ENCODE measurements around the gene IP6K1.
A peak's percentile ranks its signal among the peaks of the same experiment; 100 is the strongest.
"Not testable (repeated sequence)": the region's sequence is repeated elsewhere in the genome, so short reads cannot be mapped to it uniquely, and the experiment has no call there.

Gene IP6K1

DNA sequence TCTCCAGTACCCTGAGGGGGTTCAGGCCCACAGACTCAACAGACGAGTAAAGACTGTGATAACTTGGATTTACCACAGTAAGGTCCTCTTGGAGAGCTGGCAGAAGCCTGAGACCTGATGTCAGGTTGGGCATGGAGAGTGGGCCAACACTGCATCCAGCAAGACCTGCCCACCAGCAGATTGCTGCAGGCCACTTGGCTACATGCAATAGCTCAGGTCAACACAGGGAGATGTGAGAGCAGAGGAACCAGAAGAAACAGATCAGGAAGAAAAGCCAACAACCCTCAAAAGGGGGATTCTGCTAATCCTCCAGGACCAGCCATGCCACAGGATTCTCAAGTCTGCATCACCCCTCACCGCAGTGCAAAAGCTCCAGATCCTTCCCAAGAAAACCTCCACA, 1.7 kb upstream of the IP6K1 start:
- H3K4me3 Mint-ChIP-seq = no peak overlapping the region

DNA sequence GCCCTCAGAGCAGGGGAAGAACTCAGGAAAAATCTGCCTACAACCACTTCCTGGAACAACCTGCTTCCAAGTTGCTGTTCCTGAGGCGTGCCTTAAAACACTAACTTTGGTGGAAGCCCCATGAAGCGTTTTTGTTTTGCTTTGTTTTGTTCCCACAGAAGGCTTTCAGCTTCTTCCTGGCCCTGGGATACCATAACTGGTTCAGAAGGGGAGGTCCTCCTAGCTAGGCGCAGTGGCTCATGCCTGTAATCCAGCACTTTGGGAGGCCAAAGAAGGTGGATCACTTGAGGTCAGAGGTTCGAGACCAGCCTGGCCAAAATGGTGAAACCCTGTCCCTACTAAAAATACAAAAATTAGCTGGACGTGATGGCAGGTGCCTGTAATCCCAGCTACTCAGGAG, 1.2 kb upstream of the IP6K1 start:
- Mint-ChIP-seq H3K9me3 (no peaks in the 10 kb centered on the region), H3K27me3 (no peaks in the 10 kb centered on the region), H3K4me1 (peaks cover 29% of the 10 kb centered on the region), H3K4me3 (peak overlapping the region; percentile 88), H3K27ac (ENCODE audit: low read depth) (peak overlapping the region; percentile 96), H3K36me3 (ENCODE audit: insufficient read depth) (peaks cover 15% of the 10 kb centered on the region)
- DNase-seq (ENCODE audit: low spot score in 2 of 2) (no peak), ATAC-seq (replicated peaks; ENCODE audit: extremely low read depth, poor library complexity, severe bottlenecking) (no peak)

More for the DNA sequence above, 1.7 kb upstream of the IP6K1 start:
- no peaks in the 10 kb centered on the region for H3K9me3 Mint-ChIP-seq
- ATAC-seq (replicated peaks; ENCODE audit: extremely low read depth, poor library complexity, severe bottlenecking) (no peak), DNase-seq (ENCODE audit: low spot score in 2 of 2) (no peak)
- H3K27ac Mint-ChIP-seq (ENCODE audit: low read depth) = no peak overlapping the region
- H3K4me1 Mint-ChIP-seq = peaks cover 29% of the 10 kb centered on the region
- no peaks in the 10 kb centered on the region for H3K27me3 Mint-ChIP-seq
- H3K36me3 Mint-ChIP-seq (ENCODE audit: insufficient read depth) = peaks cover 13% of the 10 kb centered on the region

DNA sequence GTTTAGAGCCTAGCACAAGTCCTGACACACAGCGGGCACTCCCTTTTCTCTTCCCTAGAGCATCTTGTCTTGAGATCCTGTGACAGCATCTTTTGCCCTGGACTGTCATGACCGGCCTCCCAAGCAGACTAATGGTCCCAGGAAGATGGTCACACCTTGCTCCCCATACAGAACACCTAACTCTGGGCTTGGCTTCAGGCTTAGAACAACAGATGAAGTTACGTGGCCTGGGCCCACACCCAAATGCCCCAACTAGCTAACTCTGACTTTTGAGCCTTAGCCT, 781 bp upstream of the IP6K1 start:
- H3K36me3 Mint-ChIP-seq (ENCODE audit: insufficient read depth) = peaks cover 17% of the 10 kb centered on the region
- DNase-seq (ENCODE audit: low spot score in 2 of 2) (no peak), ATAC-seq (replicated peaks; ENCODE audit: extremely low read depth, poor library complexity, severe bottlenecking) (no peak)
- H3K4me3 Mint-ChIP-seq = peak overlapping the region; percentile 88
- no peaks in the 10 kb centered on the region for H3K9me3 Mint-ChIP-seq
- H3K27ac Mint-ChIP-seq (ENCODE audit: low read depth) = peak overlapping the region; percentile 96
- H3K27me3 Mint-ChIP-seq = no peaks in the 10 kb centered on the region
- H3K4me1 Mint-ChIP-seq = peaks cover 29% of the 10 kb centered on the region

DNA sequence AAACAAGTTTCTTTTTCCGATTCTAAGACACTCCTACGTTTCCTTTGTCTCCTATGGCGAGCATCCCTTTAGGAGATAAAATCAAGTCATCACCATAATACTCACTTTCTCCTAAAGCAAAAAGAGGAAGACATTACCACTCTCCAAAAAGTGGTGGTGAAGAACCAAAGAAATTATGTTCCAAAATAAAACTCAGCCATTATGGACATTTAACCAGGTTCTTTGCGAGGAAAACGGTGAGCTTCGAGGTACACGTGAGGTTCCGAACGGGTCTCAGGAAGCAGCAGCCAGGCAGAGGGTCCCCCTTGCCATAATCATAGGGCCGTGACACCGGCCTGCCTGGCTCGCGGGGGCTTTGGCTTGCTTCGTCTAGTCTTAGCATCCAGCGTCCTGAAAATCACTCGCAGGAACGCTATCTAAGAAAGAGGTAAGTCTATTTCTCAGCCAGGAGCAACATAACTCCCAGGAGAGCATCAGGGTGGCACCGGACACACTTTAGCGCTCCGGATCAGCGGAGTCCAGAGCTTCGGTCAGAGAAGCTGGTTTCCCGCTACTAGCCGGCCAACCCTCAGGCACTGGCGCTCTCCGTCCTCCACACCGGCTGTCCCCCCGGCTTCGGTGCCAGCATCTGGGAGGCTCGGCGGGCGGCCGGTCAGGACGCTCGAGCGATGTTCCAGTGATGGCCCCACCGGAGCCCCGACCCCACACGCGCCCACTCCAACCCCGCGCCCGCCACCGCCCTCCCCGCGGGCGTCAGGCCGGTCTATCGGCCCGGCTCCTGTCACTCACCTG, 581 bp downstream of the IP6K1 start:
- peaks cover 38% of the 10 kb centered on the region for H3K4me1 Mint-ChIP-seq
- DNase-seq (ENCODE audit: low spot score in 2 of 2) (peak in 1 of 2 donors; percentile 32), ATAC-seq (replicated peaks; ENCODE audit: extremely low read depth, poor library complexity, severe bottlenecking) (peak; percentile 30)
- H3K4me3 Mint-ChIP-seq = peak overlapping the region; percentile 88
- no peaks in the 10 kb centered on the region for H3K27me3 Mint-ChIP-seq
- peak overlapping the region; percentile 83 for H3K27ac Mint-ChIP-seq (ENCODE audit: low read depth)
- peaks cover 21% of the 10 kb centered on the region for H3K36me3 Mint-ChIP-seq (ENCODE audit: insufficient read depth)
- no peaks in the 10 kb centered on the region for H3K9me3 Mint-ChIP-seq

DNA sequence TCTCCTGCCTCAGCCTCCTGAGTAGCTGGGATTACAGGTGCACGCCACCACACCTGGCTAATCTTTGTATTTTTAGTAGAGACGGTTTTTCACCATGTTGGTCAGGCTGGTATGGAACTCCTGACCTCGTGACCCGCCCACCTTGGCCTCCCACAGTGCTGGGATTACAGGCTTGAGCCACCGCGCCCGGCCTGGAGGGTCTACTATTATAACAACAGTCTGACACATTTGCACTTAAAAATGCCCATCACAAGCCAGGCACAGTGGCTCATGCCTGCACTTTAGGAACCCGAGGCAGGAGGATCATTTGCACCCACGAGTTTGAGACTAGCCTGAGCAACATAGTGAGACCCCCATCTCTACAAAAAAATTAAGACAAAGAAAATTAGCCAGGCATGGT, 4.1 kb downstream of the IP6K1 start:
- H3K4me3 Mint-ChIP-seq; DNase-seq (ENCODE audit: low spot score in 2 of 2); H3K27me3 Mint-ChIP-seq; ATAC-seq (replicated peaks; ENCODE audit: extremely low read depth, poor library complexity, severe bottlenecking); H3K9me3 Mint-ChIP-seq; H3K27ac Mint-ChIP-seq (ENCODE audit: low read depth): not testable (repeated sequence)
- H3K4me1 Mint-ChIP-seq = peaks cover 51% of the 10 kb centered on the region
- H3K36me3 Mint-ChIP-seq (ENCODE audit: insufficient read depth) = peaks cover 35% of the 10 kb centered on the region

DNA sequence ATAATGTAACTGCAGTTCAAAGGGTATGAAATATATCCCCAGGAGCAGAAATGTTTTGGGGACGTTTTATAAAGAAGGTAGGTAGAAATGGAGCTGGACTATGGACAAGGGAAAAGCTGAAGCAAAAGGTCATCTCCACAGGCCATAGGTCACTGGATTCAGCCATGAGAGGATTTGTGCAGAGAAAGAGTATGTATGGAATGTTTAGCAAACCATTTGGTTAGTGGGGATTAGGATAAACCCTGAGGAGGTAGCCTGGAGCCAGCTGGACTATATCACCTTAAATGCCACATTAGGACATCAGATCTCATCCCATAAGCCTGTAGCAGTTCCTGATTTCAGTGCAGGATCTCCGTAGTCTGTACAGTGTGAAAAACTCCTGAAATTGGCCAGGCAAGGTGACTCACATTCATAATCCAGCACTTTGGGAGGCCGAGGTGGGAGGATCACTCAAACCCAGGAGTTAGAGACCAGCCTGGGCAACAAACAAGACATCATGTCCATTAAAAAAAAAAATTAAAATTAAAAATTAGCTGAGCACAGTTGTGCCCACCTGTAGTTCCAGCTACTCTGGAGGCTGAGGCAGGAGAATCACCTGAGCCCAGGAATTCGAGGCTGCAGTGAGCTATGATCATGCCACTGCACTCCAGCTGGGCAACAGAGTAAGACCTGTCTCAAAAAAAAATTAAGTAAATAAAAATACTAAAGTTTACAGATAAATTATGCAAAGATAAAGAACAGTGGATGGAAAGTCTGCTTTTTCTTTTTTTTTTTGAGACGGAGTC, 4.7 kb downstream of the IP6K1 start:
- no peak for DNase-seq (ENCODE audit: low spot score in 2 of 2)
- H3K27me3 Mint-ChIP-seq = no peaks in the 10 kb centered on the region
- no peak overlapping the region for H3K27ac Mint-ChIP-seq (ENCODE audit: low read depth)
- peaks cover 44% of the 10 kb centered on the region for H3K4me1 Mint-ChIP-seq
- ATAC-seq (replicated peaks; ENCODE audit: extremely low read depth, poor library complexity, severe bottlenecking) = no peak
- H3K9me3 Mint-ChIP-seq = no peaks in the 10 kb centered on the region
- peaks cover 39% of the 10 kb centered on the region for H3K36me3 Mint-ChIP-seq (ENCODE audit: insufficient read depth)
- no peak overlapping the region for H3K4me3 Mint-ChIP-seq

DNA sequence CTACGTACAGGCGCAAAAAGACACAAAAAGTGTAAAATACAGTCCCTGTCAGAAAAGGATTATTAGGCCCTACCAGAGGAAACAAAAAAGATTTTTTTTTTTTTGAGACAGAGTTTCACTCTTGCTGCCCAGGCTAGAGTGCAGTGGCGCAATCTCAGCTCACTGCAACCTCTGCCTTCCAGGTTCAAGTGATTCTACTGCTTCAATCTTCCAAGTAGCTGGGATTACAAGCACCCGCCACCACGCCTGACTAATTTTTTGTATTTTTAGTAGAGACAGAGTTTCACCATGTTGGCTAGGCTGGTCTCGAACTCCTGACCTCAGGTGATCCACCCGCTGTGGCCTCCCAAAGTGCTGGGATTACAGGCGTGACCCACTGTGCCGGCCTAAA, 5.4 kb downstream of the IP6K1 start:
- not testable (repeated sequence) for DNase-seq (ENCODE audit: low spot score in 2 of 2); ATAC-seq (replicated peaks; ENCODE audit: extremely low read depth, poor library complexity, severe bottlenecking); H3K4me3 Mint-ChIP-seq; H3K9me3 Mint-ChIP-seq; H3K27ac Mint-ChIP-seq (ENCODE audit: low read depth); H3K27me3 Mint-ChIP-seq
- H3K4me1 Mint-ChIP-seq = peaks cover 43% of the 10 kb centered on the region
- peaks cover 40% of the 10 kb centered on the region for H3K36me3 Mint-ChIP-seq (ENCODE audit: insufficient read depth)

DNA sequence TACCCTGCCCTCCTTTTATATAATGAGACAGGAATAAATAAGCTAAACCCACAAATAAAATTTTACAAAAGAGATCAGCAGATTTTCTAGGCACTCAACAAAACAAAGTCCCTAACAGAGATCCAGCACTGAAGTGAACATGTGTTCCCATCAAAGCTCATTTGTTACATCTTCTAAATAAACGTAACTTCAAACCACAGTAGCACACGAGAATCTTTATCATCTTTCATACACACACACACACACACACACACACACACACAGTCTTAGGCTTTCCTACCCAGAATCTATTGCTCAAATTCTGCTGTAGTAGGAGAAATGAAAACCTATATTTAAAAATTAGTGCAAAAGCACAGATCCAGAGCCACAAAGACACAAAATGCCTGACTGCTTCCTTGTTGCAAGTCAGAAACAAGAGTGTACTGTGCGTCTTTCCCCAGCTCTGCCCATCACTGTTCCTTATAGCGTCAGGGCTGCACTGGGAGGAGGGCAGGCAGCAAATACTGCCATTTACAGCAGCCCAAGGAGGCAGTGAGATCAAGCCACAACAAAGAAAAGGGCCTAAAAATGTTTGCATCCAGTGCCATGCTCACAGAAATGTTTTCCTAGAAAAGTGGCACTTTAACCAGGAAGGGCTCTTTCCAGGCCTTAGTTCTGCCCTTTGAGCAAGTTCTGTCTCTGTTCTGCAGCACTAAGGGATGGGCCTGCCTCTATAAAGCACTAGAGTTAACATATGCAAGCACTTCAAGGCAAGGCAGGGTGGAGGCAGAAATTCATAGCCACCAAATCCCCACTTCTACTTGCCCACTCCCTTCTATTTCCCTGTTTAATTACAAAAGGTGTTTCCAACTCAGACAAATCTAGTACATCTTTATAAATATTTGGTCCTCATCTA, 6.0 kb downstream of the IP6K1 start:
- peaks cover 42% of the 10 kb centered on the region for H3K36me3 Mint-ChIP-seq (ENCODE audit: insufficient read depth)
- peak overlapping the region; percentile 36 for H3K4me3 Mint-ChIP-seq
- DNase-seq (ENCODE audit: low spot score in 2 of 2) (no peak), ATAC-seq (replicated peaks; ENCODE audit: extremely low read depth, poor library complexity, severe bottlenecking) (no peak)
- peaks cover 41% of the 10 kb centered on the region for H3K4me1 Mint-ChIP-seq
- no peaks in the 10 kb centered on the region for H3K9me3 Mint-ChIP-seq
- no peaks in the 10 kb centered on the region for H3K27me3 Mint-ChIP-seq
- peak overlapping the region; percentile 50 for H3K27ac Mint-ChIP-seq (ENCODE audit: low read depth)

DNA sequence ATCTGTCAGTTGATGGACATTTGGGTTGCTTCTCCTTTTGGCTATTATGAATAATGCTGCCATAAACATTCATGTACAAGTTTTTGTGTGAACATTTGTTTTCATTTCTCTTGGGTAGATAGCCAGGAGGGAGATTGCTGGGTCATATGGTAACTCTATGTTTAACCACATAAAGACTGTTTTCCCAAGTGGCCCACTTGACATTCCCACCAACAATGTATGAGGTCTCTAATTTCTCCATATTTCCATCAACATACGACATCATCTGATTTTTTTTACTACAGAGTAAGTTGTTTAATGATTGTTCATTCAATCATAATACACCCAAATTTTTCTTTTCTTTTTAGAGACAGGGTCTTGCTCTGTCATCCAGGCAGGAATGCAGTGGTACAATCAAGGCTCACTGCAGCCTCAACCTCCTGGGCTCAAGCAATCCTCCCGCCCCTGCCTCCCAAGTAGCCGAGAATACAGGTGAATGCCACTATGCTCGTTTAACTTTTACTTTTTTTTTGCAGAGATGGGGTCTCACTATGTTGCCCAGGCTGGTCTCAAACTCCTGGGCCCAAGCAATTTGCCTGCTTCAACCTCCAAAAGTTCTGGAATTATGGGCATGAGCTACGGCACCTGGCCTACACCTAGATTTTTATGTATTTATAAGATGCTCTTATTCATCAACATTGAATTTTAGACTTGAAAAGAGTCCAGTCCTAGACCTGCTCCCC, 6.8 kb downstream of the IP6K1 start:
- Mint-ChIP-seq H3K27ac (ENCODE audit: low read depth) (peak overlapping the region; percentile 50), H3K4me1 (peaks cover 37% of the 10 kb centered on the region), H3K9me3 (no peaks in the 10 kb centered on the region), H3K27me3 (no peaks in the 10 kb centered on the region), H3K36me3 (ENCODE audit: insufficient read depth) (peaks cover 42% of the 10 kb centered on the region), H3K4me3 (no peak overlapping the region)
- DNase-seq (ENCODE audit: low spot score in 2 of 2) (no peak), ATAC-seq (replicated peaks; ENCODE audit: extremely low read depth, poor library complexity, severe bottlenecking) (no peak)

DNA sequence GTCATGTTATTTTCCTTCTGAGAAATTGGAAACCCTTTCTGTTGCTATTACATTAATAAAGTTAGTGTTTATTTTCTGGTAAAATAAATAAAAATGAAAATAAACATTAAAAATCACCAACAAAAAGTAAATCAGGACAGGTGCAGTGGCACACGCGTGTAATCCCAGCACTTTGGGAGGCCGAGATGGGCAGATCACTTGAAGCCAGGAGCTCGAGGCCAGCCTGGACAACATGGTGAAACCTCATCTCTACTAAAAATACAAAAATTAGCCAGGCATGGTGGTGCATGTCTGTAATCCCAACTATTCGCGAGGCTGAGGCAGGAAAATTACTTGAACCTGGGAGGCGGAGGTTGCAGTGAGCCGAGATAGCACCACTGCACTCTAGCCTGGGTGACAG, 10.2 kb downstream of the IP6K1 start:
- Mint-ChIP-seq H3K4me1 (peaks cover 38% of the 10 kb centered on the region), H3K36me3 (ENCODE audit: insufficient read depth) (peaks cover 34% of the 10 kb centered on the region)
- H3K9me3 Mint-ChIP-seq; H3K27ac Mint-ChIP-seq (ENCODE audit: low read depth); DNase-seq (ENCODE audit: low spot score in 2 of 2); H3K27me3 Mint-ChIP-seq; ATAC-seq (replicated peaks; ENCODE audit: extremely low read depth, poor library complexity, severe bottlenecking); H3K4me3 Mint-ChIP-seq: not testable (repeated sequence)

DNA sequence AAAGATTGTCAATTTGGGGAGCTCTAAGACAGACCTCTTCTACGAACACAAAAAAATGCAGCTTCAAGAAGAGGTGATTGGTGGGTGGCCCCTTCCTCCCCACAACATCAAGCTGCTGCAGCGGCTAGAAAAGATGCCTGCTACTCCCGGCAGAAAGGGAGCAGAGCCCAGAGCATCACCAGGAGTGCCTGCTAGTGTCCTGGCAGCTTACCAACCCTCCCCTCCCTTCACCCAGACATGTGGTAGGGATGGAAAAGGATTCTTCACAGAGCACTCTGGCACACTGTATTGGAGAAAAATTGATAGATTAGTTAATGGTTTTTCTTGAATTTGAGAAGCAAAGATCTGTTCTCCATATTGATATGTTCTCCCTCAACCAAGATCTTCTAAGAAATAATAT, 10.8 kb downstream of the IP6K1 start:
- no peak overlapping the region for H3K27ac Mint-ChIP-seq (ENCODE audit: low read depth)

DNA sequence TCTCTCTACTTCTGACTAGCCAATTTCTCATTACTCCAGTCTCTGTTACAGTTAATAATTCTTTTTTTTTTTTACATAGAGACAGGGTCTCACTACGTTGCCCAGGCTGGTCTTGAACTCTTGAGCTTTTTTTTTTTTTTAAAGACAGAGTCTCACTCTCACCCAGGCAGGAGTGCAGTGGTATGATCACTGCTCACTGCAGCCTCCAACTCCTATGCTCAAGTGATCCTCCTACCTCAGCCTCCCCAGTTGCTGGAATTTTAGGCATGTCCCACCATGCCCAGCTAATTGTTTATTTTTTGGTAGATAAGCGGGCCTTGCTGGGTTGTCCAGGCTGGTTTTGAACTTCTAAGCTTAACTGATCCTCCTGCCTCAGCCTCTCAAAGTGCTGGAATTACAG, 13.6 kb downstream of the IP6K1 start:
- DNase-seq (ENCODE audit: low spot score in 2 of 2) (no peak), ATAC-seq (replicated peaks; ENCODE audit: extremely low read depth, poor library complexity, severe bottlenecking) (no peak)
- H3K27me3 Mint-ChIP-seq = no peaks in the 10 kb centered on the region
- H3K36me3 Mint-ChIP-seq (ENCODE audit: insufficient read depth) = peaks cover 26% of the 10 kb centered on the region
- peaks cover 26% of the 10 kb centered on the region for H3K4me1 Mint-ChIP-seq
- H3K27ac Mint-ChIP-seq (ENCODE audit: low read depth) = no peak overlapping the region
- H3K4me3 Mint-ChIP-seq = no peak overlapping the region
- no peaks in the 10 kb centered on the region for H3K9me3 Mint-ChIP-seq

More for the DNA sequence above, 10.8 kb downstream of the IP6K1 start:
- Mint-ChIP-seq H3K4me3 (no peak overlapping the region), H3K27me3 (no peaks in the 10 kb centered on the region), H3K4me1 (peaks cover 32% of the 10 kb centered on the region), H3K9me3 (no peaks in the 10 kb centered on the region), H3K36me3 (ENCODE audit: insufficient read depth) (peaks cover 34% of the 10 kb centered on the region)
- ATAC-seq (replicated peaks; ENCODE audit: extremely low read depth, poor library complexity, severe bottlenecking) = no peak
- DNase-seq (ENCODE audit: low spot score in 2 of 2) = no peak
